Colonic mucosa (tissue), 4 donors: ENCODE measurements around the gene FAM83F. TPM values are rescaled to one million over a fixed set of nuclear protein-coding genes. Genes with fewer than 3 reads are reported as not detected.

Experiments
- DNase-seq: peaks from one replicate; pipeline ENCODE4 v3.0.0-alpha.2; 2020
- H3K27ac ChIP-seq: fragments of 200-600 bp; one replicate; pipeline ENCODE4 v1.8.0; 2021
- H3K27me3 ChIP-seq: fragments of 200-600 bp; one replicate; pipeline ENCODE4 v1.8.0; 2021
- H3K36me3 ChIP-seq: fragments of 200-600 bp; one replicate; pipeline ENCODE4 v1.8.0; 2021
- H3K4me1 ChIP-seq: fragments of 200-600 bp; one replicate; pipeline ENCODE4 v1.8.0; 2021; ENCODE audit warnings: mild to moderate bottlenecking
- H3K4me3 ChIP-seq: fragments of 200-600 bp; one replicate; pipeline ENCODE4 v1.8.0; 2021
- H3K9ac ChIP-seq, 2 donors: one replicate each; pipeline ENCODE4 v1.7.0; 2013; ENCODE audit warnings: control low read depth in 2 of 2, low read depth in 2 of 2, low read length in 2 of 2
- H3K9me3 ChIP-seq: fragments of 200-600 bp; one replicate; pipeline ENCODE4 v1.8.0; 2021
- intact Hi-C: fragments of 100-400 bp; cut with DNase I; formaldehyde crosslinking; loops from one replicate; pipeline ENCODE4 v1.14.1; 2022
- total RNA-seq, 2 donors: library from RNA; stranded (reverse); fragmentation: NEBNext Ultra II Directional in 1 of 2; extraction: Animal tissue kit (Norgen Biotek cat#: 25700) in 1 of 2; gene quantifications; one replicate each; pipeline ENCODE4 v1.2.1, GENCODE V29; 2021
- TF ChIP-seq, protein P1 (sequence below): fragments of 200-600 bp; IDR thresholded peaks from one replicate; pipeline ENCODE4 v1.8.0; 2022; ENCODE audit warnings: antibody characterized with exemption, mild to moderate bottlenecking
- donor health status: healthy.
- donor health status: DM: no; HTN: no; CAD: no.
- donor health status: DM: no; HTN: no; CAD: no.

FAM83F gene
- total RNA-seq, 2 donors from 2014 or later = 38.3 to 40.6 TPM

DNA sequence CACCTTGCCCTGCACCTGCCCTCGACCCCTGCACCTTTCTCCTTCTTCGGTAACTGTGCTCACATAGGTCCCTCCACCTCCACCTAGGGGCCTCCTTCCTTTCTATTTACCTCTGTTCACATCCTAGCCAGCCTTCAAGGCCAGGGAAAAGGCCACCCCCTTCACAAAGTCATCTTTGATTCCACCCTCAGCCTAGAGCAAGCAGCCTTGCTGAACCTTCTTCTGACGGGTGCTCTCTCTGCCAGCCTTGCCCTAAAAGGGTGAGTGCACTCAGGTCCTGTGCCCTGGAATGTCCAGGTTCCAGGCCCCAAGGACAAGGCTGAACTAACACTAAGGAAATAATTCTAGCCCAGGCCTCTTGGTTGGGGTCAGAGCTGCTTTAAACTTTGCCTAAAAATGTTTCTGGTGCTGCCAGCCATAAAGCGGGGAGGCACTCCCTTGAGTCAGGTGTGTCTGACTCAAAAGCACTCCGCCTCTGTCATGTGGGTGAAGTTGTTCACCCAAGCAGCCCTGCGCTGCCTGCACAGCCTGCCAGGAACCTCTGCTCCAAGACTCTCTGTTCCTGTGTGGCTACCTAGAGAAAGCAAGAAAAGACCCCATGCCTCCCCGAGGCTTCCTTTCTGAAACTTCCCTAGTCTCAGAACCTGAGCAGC is 9.2 kb upstream of the FAM83F start:
- TF ChIP-seq, protein P1, sequence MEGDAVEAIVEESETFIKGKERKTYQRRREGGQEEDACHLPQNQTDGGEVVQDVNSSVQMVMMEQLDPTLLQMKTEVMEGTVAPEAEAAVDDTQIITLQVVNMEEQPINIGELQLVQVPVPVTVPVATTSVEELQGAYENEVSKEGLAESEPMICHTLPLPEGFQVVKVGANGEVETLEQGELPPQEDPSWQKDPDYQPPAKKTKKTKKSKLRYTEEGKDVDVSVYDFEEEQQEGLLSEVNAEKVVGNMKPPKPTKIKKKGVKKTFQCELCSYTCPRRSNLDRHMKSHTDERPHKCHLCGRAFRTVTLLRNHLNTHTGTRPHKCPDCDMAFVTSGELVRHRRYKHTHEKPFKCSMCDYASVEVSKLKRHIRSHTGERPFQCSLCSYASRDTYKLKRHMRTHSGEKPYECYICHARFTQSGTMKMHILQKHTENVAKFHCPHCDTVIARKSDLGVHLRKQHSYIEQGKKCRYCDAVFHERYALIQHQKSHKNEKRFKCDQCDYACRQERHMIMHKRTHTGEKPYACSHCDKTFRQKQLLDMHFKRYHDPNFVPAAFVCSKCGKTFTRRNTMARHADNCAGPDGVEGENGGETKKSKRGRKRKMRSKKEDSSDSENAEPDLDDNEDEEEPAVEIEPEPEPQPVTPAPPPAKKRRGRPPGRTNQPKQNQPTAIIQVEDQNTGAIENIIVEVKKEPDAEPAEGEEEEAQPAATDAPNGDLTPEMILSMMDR = no peak
- intact Hi-C loops = no loop called here
- peak; percentile 60 for DNase-seq
- Histone ChIP-seq H3K9ac (no peak overlapping the region), H3K9me3 (no peaks in the 10 kb centered on the region), H3K4me3 (no peak overlapping the region), H3K4me1 (no peaks in the 10 kb centered on the region), H3K27me3 (no peaks in the 10 kb centered on the region), H3K36me3 (no peaks in the 10 kb centered on the region), H3K27ac (no peak overlapping the region)

DNA sequence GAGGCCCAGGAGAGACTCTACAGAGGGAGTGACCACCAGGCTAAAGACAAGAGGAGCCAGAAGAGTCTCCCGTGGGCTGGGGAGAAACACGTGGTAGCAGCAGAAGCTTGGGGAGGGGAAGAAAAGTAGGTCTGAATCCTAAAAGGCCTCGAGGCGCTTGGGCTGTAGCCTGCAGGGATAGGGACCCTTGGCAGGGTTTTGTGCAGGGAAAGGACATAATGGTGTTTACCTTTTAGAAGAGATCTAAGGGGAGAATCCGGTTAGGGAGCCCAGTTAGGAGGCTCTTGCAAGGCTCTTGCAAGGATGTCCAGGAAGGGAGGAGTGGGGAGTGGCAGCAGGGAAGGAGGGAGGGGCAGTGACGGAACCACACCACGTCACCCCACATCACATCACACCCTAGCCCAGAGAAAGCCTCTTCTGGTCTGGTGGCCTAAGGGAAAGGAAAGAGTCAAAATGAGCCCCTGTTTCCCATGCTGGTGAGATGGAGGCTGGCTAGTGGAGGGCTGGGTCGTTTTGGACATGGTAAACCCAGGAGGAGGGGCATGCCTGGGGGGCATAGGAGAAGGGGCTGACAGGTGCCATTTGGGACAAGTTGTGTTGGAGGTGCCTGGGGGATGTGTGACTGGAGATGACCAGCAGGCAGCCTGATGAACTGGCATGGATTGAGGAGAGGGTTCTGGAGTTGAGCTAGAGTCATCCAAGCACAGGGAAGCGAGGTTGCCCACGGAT is 6.2 kb upstream of the FAM83F start:
- TF ChIP-seq, protein P1 = no peak
- no peaks in the 10 kb centered on the region for H3K4me1 ChIP-seq
- no peak for DNase-seq
- no peak overlapping the region for H3K9ac ChIP-seq
- intact Hi-C loops = no loop called here
- no peak overlapping the region for H3K4me3 ChIP-seq
- no peak overlapping the region for H3K27ac ChIP-seq
- H3K9me3 ChIP-seq = no peaks in the 10 kb centered on the region
- H3K36me3 ChIP-seq = no peaks in the 10 kb centered on the region
- peaks cover 3% of the 10 kb centered on the region for H3K27me3 ChIP-seq

DNA sequence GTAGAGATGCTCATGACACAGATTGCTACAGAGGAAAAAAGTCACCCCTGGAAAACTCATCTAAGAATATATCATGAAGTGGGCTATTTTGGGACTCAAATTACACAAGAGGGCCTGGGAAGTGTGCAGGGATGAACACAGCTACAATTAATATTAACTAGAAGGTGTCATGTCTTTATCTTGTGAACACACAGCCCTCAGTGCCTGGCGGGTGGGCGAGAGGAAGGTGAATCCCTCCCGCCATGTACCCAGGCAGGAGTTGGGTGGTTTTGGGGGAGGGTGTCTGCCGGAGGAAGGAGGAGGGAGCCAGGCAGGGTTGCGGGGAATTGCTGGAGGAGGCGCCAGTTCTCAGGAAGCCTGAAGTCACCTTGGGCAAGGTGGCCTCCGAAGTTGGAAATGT is 5.1 kb upstream of the FAM83F start:
- no peaks in the 10 kb centered on the region for H3K4me1 ChIP-seq
- H3K4me3 ChIP-seq = no peak overlapping the region
- DNase-seq = no peak
- no peak overlapping the region for H3K9ac ChIP-seq
- TF ChIP-seq, protein P1 = no peak
- intact Hi-C loops = no loop called here
- H3K27ac ChIP-seq = no peak overlapping the region
- no peaks in the 10 kb centered on the region for H3K36me3 ChIP-seq
- peaks cover 10% of the 10 kb centered on the region for H3K27me3 ChIP-seq
- no peaks in the 10 kb centered on the region for H3K9me3 ChIP-seq

DNA sequence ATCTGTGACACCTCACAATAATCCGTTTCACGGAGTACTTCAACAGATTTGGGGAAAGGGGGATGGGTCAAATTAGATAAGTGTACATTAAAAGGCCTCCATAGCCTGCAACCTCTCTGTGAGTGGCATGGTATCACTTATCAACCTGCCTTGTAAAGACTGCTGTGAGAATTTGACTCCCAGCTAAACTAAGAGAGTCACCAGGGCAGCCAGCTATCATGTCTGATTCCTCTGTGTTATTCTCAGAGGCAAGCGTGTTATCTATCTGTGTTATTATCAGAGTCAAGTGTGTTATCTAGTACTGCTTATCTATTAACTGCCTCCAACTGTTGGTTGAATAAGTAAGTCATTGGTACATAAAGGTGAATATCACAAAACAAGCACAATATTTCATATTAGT is 4.1 kb upstream of the FAM83F start:
- intact Hi-C loops = no loop called here
- Histone ChIP-seq H3K27me3 (peaks cover 17% of the 10 kb centered on the region), H3K36me3 (no peaks in the 10 kb centered on the region), H3K4me3 (no peak overlapping the region), H3K4me1 (no peaks in the 10 kb centered on the region), H3K9me3 (no peaks in the 10 kb centered on the region), H3K9ac (no peak overlapping the region), H3K27ac (no peak overlapping the region)
- TF ChIP-seq, protein P1 = no peak
- no peak for DNase-seq

DNA sequence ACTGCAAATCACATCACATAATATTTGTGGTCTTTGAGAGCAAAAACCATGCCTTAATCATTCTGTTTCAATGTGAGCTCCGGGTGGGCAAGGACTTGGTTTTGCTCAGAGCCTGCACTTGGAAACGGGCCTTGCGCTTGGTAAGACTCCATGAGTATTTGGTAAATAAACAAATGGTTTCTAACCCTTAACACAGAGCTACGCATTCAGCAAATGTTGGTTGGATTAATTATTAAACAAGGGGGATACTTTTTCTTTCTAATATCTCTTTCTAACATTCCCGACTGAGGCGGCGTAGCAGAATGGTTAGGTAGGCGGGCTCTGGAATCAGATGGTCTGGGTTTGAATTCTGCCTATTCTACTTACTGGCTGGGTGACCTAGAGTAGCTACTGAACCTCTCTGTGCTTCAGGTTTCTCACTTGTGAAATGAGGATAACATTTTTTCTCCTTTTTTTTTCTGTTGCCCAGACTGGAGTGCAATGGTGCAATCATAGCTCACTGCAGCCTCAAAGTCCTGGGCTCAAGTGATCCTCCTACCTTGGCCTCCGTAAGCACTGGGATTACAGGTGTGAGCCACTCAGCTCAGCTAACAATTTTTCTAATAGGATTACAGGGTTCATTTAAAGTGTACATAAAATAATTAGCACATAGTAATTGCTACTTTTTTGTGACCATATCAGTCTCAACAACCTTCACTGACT is 3.4 kb upstream of the FAM83F start:
- intact Hi-C loops = no loop called here
- Histone ChIP-seq H3K27ac (no peak overlapping the region), H3K9me3 (no peaks in the 10 kb centered on the region), H3K9ac (no peak overlapping the region), H3K4me1 (no peaks in the 10 kb centered on the region), H3K27me3 (peaks cover 17% of the 10 kb centered on the region), H3K36me3 (no peaks in the 10 kb centered on the region), H3K4me3 (no peak overlapping the region)
- TF ChIP-seq, protein P1 = no peak
- no peak for DNase-seq
